Measurements from ENCODE around the gene NEXMIF.
"Not testable (repeated sequence)": the region's sequence is repeated elsewhere in the genome, so short reads cannot be mapped to it uniquely, and the experiment has no call there.

GRCh38 chrX:74701343-74701742 is 223.9 kb downstream of the NEXMIF start:
- TF ChIP-seq, protein P1, sequence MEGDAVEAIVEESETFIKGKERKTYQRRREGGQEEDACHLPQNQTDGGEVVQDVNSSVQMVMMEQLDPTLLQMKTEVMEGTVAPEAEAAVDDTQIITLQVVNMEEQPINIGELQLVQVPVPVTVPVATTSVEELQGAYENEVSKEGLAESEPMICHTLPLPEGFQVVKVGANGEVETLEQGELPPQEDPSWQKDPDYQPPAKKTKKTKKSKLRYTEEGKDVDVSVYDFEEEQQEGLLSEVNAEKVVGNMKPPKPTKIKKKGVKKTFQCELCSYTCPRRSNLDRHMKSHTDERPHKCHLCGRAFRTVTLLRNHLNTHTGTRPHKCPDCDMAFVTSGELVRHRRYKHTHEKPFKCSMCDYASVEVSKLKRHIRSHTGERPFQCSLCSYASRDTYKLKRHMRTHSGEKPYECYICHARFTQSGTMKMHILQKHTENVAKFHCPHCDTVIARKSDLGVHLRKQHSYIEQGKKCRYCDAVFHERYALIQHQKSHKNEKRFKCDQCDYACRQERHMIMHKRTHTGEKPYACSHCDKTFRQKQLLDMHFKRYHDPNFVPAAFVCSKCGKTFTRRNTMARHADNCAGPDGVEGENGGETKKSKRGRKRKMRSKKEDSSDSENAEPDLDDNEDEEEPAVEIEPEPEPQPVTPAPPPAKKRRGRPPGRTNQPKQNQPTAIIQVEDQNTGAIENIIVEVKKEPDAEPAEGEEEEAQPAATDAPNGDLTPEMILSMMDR (IDR thresholded peaks at IDR 0.05; ENCODE audit: low read length), result not testable (repeated sequence)
- TF ChIP-seq EZH2phosphoT487 (IDR thresholded peaks at IDR 0.05; ENCODE audit: low read length), result not testable (repeated sequence)
